HepG2 (cell line): Measurements from ENCODE around the gene PGAP3. TPM values are rescaled to one million over a fixed set of nuclear protein-coding genes. Genes with fewer than 3 reads are reported as not detected.
A peak's percentile ranks its signal among the peaks of the same experiment; 100 is the strongest.

Experiments used
- AHR ChIP-seq: IDR thresholded peaks from 2 replicates; pipeline ENCODE4 v1.6.1; 2018; ENCODE audit warnings: missing genetic modification reagents, missing compliant biosample characterization
- ARHGAP35 ChIP-seq: sonication (generic); formaldehyde crosslinking; IDR thresholded peaks from 2 replicates; pipeline ENCODE4 v1.9.0; 2022; ENCODE audit warnings: mild to moderate bottlenecking, inconsistent platforms, moderate library complexity, missing genetic modification reagents, borderline replicate concordance
- FIP1L1 ChIP-seq: fragments of 200-400 bp; formaldehyde crosslinking; IDR thresholded peaks from 2 replicates; pipeline ENCODE4 v1.6.1; 2018; ENCODE audit warnings: low read depth, mild to moderate bottlenecking, low read length, moderate library complexity, borderline replicate concordance; ENCODE audit not compliant: insufficient read depth
- NFIC ChIP-seq: IDR thresholded peaks from 2 replicates; pipeline ENCODE4 v1.6.1; 2012; ENCODE audit warnings: mild to moderate bottlenecking, low read length, inconsistent platforms
- PHF20 ChIP-seq: sonication (generic); formaldehyde crosslinking; IDR thresholded peaks from 2 replicates; pipeline ENCODE4 v1.5.0; 2020; ENCODE audit warnings: mild to moderate bottlenecking, missing genetic modification reagents
- RAD51 ChIP-seq: fragments of 450-650 bp; IDR thresholded peaks from 2 replicates; pipeline ENCODE4 v1.6.1; 2016; ENCODE audit warnings: borderline replicate concordance
- SMAD1 ChIP-seq: sonication (generic); formaldehyde crosslinking; IDR thresholded peaks from 2 replicates; pipeline ENCODE4 v1.4.0; 2020; ENCODE audit warnings: missing genetic modification reagents, low read depth, mild to moderate bottlenecking, borderline replicate concordance
- SSRP1 ChIP-seq: IDR thresholded peaks from 2 replicates; pipeline ENCODE4 v1.6.1; 2016; ENCODE audit warnings: control low read depth
- ZBTB38 ChIP-seq: sonication (generic); formaldehyde crosslinking; IDR thresholded peaks from 2 replicates; pipeline ENCODE4 v1.5.1; 2020; ENCODE audit warnings: mild to moderate bottlenecking, missing genetic modification reagents
- ZNF12 ChIP-seq: sonication (generic); formaldehyde crosslinking; IDR thresholded peaks from 2 replicates; pipeline ENCODE4 v1.5.0; 2020; ENCODE audit warnings: missing genetic modification reagents
- ZNF235 ChIP-seq: sonication (generic); formaldehyde crosslinking; IDR thresholded peaks from 2 replicates; pipeline ENCODE4 v1.8.1; 2023; ENCODE audit warnings: mild to moderate bottlenecking, missing genetic modification reagents, borderline replicate concordance
- ZNF292 ChIP-seq: sonication (generic); formaldehyde crosslinking; IDR thresholded peaks from 2 replicates; pipeline ENCODE4 v1.8.1; 2022; ENCODE audit warnings: mild to moderate bottlenecking, low read depth, missing genetic modification reagents, borderline replicate concordance
- ZNF678 ChIP-seq: sonication (generic); formaldehyde crosslinking; IDR thresholded peaks from 2 replicates; pipeline ENCODE4 v1.4.0; 2020; ENCODE audit warnings: mild to moderate bottlenecking, missing genetic modification reagents
- ZNF749 ChIP-seq: sonication (generic); formaldehyde crosslinking; IDR thresholded peaks from 2 replicates; pipeline ENCODE4 v1.8.0; 2022; ENCODE audit warnings: mild to moderate bottlenecking, missing genetic modification reagents, moderate library complexity, borderline replicate concordance
- polyA plus RNA-seq, 8 experiments: library from polyadenylated mRNA; depleted of rRNA in 3 of 8; stranded (reverse) in 7 of 8; unstranded in 1 of 8; fragments of >200 nt; fragmentation: Illumina TruSeq in 4 of 8; extraction: Trizol in 4 of 8; gene quantifications; 2 replicates each; pipeline versions ENCODE4 v1.2.1 to v1.2.3, GENCODE V29; 2011 to 2016; ENCODE audit warnings: low read depth in 4 of 8, missing spikeins in 1 of 8, mixed read lengths in 1 of 8; ENCODE audit not compliant: insufficient read depth in 1 of 8
- total RNA-seq, 5 experiments: library from RNA; depleted of rRNA; stranded (reverse); fragments of >200 nt; fragmentation: Illumina TruSeq; extraction: Trizol; gene quantifications; 2 replicates each; pipeline ENCODE4 v1.2.3, GENCODE V29; 2016; ENCODE audit warnings: low read depth in 1 of 5
- TF ChIP-seq, protein P1 (sequence below): sonication (generic); formaldehyde crosslinking; IDR thresholded peaks from 2 replicates; pipeline ENCODE4 v1.9.0; 2022; ENCODE audit warnings: low read depth, missing genetic modification reagents
- TF ChIP-seq, protein P2 (sequence below): sonication (generic); formaldehyde crosslinking; IDR thresholded peaks from 2 replicates; pipeline ENCODE4 v1.8.1; 2023; ENCODE audit warnings: missing genetic modification reagents, inconsistent platforms, borderline replicate concordance
- TF ChIP-seq, protein P3 (sequence below): sonication (generic); formaldehyde crosslinking; IDR thresholded peaks from 2 replicates; pipeline ENCODE4 v1.4.0; 2020; ENCODE audit warnings: missing genetic modification reagents, borderline replicate concordance
- TF ChIP-seq, protein P4 (sequence below): sonication (generic); formaldehyde crosslinking; IDR thresholded peaks from 2 replicates; pipeline ENCODE4 v1.8.0; 2022; ENCODE audit warnings: missing genetic modification reagents, low read depth, mild to moderate bottlenecking, borderline replicate concordance
- TF ChIP-seq, protein P5 (sequence below): sonication (generic); formaldehyde crosslinking; conservative IDR thresholded peaks from 2 replicates; pipeline ENCODE4 v1.8.1; 2023; ENCODE audit warnings: missing genetic modification reagents

PGAP3 gene
- total and polyA plus RNA-seq, 2 of the 13 experiments (the other 11 are each of a cell fraction or from before 2014, with no cell fraction given) = 11.9 to 14.6 TPM

DNA sequence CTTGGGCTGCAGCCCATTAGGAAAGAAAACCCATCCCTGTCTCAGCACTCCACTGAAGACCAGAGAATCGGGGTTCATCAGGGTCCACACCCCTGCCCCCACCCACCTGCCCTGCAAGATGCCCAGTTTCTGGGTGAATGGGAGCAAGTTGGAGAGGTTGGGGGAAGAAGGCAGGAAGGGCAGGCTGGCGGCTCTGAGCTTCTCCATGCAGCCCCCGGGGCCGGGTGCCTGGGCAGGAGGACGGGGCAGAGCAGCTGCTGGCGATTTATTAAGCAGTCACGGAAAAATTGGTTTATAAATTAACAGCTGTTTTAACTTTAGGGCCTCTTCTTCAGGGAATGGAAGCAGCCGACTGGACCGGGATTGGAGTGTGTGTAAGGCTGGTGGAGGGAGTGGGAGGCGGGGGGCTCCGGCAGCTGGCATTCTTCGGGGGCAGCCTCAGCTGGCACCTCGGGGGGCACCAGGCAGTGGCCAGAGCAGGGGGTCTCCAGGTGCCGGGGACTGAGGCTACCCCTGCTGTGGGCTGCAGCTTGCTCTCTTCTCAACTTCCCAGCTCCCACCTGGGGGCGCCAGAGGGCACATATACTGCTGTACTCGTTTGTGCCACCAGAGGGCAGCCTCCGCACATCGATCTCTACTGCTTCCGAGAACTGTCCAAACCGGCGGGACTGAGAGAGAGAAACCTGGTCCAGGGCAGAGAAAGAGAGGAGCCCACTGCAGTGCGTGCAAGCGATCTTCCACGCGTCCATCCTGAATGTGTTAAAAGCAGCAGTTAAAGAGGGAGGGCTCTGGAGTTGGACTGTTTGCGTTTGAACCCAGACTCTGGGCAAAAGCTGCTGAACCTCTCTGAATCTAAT lies 66.1 kb downstream of the PGAP3 start (continued):
- TF ChIP-seq ARHGAP35 (no peak), FIP1L1 (0 out of 2 replicates have a peak, but pooled peaks have one; percentile 71), ZNF678 (peak; percentile 68; the same call in 1 of the 2 replicates), PHF20 (CRISPR knock-in tag) (no peak), AHR (CRISPR knock-in tag) (no peak), ZBTB38 (0 out of 2 replicates have a peak, but pooled peaks have one; percentile 18), ZNF292 (CRISPR knock-in tag) (no peak), ZNF235 (CRISPR knock-in tag) (no peak), NFIC (no peak), RAD51 (no peak), SMAD1 (CRISPR knock-in tag) (no peak), ZNF749 (CRISPR knock-in tag) (no peak), SSRP1 (CRISPR knock-in tag) (0 out of 2 replicates have a peak, but pooled peaks have one; percentile 63), ZNF12 (CRISPR knock-in tag) (peak; percentile 48; the same call in 1 of the 2 replicates)
- TF ChIP-seq, protein P1, sequence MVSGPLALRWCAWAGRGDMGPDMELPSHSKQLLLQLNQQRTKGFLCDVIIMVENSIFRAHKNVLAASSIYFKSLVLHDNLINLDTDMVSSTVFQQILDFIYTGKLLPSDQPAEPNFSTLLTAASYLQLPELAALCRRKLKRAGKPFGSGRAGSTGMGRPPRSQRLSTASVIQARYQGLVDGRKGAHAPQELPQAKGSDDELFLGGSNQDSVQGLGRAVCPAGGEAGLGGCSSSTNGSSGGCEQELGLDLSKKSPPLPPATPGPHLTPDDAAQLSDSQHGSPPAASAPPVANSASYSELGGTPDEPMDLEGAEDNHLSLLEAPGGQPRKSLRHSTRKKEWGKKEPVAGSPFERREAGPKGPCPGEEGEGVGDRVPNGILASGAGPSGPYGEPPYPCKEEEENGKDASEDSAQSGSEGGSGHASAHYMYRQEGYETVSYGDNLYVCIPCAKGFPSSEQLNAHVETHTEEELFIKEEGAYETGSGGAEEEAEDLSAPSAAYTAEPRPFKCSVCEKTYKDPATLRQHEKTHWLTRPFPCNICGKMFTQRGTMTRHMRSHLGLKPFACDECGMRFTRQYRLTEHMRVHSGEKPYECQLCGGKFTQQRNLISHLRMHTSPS (CRISPR knock-in tag) = 0 out of 2 replicates have a peak, but pooled peaks have one; percentile 26
- TF ChIP-seq, protein P2, sequence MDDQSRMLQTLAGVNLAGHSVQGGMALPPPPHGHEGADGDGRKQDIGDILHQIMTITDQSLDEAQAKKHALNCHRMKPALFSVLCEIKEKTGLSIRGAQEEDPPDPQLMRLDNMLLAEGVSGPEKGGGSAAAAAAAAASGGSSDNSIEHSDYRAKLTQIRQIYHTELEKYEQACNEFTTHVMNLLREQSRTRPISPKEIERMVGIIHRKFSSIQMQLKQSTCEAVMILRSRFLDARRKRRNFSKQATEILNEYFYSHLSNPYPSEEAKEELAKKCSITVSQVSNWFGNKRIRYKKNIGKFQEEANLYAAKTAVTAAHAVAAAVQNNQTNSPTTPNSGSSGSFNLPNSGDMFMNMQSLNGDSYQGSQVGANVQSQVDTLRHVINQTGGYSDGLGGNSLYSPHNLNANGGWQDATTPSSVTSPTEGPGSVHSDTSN = no peak
- TF ChIP-seq, protein P3, sequence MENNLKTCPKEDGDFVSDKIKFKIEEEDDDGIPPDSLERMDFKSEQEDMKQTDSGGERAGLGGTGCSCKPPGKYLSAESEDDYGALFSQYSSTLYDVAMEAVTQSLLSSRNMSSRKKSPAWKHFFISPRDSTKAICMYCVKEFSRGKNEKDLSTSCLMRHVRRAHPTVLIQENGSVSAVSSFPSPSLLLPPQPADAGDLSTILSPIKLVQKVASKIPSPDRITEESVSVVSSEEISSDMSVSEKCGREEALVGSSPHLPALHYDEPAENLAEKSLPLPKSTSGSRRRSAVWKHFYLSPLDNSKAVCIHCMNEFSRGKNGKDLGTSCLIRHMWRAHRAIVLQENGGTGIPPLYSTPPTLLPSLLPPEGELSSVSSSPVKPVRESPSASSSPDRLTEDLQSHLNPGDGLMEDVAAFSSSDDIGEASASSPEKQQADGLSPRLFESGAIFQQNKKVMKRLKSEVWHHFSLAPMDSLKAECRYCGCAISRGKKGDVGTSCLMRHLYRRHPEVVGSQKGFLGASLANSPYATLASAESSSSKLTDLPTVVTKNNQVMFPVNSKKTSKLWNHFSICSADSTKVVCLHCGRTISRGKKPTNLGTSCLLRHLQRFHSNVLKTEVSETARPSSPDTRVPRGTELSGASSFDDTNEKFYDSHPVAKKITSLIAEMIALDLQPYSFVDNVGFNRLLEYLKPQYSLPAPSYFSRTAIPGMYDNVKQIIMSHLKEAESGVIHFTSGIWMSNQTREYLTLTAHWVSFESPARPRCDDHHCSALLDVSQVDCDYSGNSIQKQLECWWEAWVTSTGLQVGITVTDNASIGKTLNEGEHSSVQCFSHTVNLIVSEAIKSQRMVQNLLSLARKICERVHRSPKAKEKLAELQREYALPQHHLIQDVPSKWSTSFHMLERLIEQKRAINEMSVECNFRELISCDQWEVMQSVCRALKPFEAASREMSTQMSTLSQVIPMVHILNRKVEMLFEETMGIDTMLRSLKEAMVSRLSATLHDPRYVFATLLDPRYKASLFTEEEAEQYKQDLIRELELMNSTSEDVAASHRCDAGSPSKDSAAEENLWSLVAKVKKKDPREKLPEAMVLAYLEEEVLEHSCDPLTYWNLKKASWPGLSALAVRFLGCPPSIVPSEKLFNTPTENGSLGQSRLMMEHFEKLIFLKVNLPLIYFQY (CRISPR knock-in tag) = peak; percentile 80; the same call in 1 of the 2 replicates
- TF ChIP-seq, protein P4, sequence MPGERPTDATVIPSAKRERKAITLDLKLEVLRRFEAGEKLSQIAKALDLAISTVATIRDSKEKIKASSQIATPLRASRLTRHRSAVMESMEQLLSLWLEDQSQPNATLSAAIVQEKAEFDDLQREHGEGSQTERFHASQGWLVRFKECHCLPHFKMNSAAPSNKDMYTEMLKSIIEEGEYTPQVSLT (CRISPR knock-in tag) = no peak
- TF ChIP-seq, protein P5, sequence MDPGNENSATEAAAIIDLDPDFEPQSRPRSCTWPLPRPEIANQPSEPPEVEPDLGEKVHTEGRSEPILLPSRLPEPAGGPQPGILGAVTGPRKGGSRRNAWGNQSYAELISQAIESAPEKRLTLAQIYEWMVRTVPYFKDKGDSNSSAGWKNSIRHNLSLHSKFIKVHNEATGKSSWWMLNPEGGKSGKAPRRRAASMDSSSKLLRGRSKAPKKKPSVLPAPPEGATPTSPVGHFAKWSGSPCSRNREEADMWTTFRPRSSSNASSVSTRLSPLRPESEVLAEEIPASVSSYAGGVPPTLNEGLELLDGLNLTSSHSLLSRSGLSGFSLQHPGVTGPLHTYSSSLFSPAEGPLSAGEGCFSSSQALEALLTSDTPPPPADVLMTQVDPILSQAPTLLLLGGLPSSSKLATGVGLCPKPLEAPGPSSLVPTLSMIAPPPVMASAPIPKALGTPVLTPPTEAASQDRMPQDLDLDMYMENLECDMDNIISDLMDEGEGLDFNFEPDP (CRISPR knock-in tag) = no peak
